ENCODE measurements around the gene BAIAP2L2.

DNA sequence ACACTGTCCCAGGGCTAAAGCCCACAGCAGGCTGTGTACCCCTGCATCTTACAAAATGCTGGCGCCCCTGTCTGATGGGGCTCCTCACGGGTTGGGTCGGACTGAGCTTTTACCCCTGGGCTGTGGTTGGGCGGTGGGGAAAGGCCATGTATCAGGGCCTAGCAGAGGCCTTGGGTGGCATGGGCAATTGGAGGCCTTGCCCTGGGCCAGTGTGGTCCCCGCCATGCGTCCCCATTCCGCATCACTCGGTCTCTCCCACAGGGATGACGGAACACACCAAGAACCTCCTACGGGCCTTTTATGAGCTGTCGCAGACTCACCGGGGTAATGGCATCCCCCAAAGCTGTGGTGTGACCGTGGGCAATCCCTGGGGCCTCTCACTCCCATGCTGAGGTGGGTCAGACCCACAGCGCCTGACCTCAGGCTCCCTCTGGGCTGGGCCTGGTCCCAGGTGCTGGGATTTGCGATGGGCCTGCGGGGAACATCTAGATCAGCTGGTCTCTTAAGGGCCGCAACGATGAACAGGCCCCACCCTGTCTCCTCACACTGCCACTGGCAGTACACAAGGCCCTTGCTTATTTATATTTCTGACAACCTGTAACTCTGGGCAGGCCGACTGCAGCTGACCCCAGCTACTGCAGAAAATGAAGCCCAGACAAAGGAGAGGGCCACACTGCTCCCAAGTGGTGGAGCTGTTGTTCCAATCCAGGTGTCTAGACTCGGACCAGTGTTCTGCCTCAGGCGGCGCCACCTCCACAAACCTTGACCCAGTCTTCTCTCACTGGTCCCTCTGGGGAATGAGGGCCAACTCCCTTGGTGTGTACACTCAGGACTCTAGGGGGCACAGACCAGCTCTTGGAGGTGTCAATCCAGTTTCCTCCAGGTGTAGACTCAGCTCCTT lies 38.8 kb downstream of the BAIAP2L2 start:
- no peak for TF ChIP-seq GATA1 (IDR thresholded peaks at IDR 0.05; ENCODE audit: low read depth, low read length)
- TF ChIP-seq POLR2A (IDR thresholded peaks at IDR 0.05; ENCODE audit: low read length): no peak
